SHP77 (cell line): ENCODE results near the gene PCSK4.
"Not testable (repeated sequence)": the region's sequence is repeated elsewhere in the genome, so short reads cannot be mapped to it uniquely, and the experiment has no call there.

Experiments
- DNase-seq, 2 experiments: peaks; one replicate each; lab custom pipeline; 2025; lab: John Stamatoyannopoulos, UW

Gene PCSK4

DNA sequence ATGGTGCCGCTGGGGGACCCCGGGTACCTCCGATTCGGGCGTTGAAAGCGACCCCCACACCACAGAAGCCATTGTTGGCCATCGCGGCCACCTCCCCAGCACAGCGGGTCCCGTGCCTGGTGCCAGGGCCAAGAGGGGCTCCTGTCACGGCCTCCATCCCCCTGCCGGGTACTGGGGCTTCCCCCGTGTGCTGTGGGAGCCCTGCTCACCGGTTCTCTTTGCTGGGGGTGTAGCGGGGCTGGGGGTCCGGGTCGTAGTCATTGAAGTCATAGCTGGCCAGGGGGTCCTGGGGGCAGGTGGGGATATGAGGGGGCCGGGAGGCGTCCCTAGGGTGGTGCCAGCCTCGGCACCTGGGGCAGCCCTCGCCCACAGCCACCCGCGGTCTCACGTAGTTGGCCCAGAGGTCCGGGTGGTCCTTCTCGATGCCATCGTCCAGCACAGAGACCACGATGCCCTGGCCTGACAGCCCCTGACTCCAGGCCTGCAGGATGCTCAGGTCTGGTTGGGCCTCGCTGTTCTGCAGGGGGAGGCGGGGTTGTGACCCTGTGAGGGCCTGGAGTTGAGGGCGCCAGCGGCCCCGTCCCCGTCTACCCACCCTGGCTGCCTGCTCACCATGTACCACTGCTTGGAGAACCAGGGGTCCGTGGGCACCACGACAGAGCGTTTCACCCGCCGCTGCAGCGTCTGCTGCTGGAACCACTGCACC is 2.4 kb downstream of the PCSK4 start:
- no peak for DNase-seq

DNA sequence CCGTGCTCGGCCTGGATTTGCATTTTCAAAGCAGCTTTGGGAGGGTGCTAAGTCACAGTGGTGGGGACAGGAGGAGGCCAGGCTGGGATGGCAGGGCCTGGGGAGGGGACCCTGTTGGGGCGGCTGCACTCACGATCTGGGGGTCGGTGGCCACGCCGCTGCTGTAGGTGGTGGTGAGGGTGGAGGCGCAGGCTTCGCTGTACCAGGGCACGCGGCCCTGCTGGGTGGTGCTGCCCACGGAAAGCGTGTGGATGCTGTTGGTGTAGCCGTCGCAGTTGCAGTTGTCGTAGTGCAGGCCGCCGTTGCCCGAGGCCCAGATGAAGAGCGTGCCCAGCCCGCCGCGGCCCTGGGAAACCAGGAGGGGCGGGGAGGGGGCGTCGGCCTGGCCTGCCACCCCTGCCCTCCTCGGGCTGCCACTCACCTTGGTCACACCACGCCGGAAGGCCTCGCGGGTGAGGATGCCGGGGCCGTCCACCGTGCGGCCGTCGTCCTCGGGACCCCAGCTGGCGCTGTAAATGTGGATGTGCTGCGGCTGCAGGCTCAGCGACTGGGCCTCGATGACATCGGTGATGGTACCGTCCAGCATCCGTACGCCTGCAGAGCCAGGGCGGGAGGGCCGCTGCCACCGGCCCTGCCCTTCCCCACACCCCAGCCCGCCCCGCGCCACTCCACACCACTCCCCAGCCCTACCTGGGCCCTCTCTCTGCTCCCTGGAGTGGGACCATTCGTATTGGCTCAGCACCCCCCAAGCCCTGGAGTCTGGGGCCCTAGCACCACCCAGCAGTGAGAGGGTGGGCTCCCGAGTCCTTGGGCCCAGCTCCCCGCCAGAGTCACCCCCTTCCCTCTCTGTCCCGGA is 3.2 kb downstream of the PCSK4 start:
- DNase-seq = no peak

DNA sequence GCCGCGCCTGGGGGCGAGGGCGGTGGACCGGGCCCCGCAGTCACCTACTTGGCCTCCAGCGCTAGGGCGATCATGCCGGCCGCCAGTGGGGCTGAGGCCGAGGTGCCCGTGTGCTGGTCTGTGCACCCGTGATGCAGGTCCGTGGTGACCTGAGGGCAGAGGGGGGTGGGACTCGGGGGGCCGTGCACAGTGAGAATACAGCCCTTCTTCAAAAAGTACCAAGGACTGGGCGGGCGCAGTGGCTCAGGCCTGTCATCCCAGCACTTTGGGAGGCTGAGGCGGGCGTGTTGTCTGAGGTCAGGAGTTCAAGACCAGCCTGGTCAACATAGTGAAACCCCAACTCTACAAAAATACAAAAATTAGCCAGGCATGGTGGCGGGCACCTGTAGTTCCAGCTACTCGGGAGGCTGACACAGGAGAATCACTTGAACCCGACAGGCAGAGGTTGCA is 6.1 kb downstream of the PCSK4 start:
- no peak for DNase-seq

DNA sequence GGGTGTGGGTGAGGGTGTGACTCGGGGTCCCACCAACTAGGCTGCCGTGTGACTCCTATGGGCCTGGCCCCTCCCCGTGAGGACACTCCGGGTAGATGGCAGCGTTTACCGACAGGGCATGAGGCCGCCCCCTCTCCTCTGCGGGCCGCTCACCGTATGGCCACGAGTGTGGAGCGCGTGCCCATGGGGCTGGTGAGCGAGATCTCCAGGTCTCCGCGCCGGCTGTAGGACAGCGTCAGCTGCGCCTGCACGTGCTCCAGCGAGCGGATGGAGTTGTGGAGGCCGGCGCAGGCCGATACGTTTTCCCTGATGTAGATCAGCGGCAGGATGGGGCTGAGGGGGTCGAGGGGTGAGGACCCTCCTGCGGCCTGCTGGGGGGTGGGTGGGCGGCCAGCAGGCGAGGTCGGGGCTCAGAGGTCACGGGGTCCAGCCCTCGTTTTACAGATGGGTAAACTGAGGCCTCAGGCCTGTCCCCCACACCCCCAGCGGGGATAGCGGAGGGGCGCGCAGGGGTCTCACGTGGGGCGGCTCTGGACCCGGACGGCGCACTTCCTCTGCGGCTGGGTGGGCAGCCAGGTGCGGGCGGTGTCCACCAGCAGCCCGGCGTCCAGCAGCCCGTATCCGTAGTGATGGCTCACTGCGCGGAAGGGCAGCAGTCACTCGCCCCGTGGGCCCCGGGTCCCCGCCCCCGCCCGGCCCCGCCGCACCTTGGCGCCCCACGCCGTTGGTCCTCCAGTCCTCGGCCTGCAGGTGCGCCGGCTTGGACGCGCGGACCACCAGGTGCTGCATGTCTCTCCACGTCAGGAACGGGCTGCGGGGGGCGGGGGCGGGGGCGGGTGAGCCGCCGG is 6.8 kb downstream of the PCSK4 start:
- no peak for DNase-seq

DNA sequence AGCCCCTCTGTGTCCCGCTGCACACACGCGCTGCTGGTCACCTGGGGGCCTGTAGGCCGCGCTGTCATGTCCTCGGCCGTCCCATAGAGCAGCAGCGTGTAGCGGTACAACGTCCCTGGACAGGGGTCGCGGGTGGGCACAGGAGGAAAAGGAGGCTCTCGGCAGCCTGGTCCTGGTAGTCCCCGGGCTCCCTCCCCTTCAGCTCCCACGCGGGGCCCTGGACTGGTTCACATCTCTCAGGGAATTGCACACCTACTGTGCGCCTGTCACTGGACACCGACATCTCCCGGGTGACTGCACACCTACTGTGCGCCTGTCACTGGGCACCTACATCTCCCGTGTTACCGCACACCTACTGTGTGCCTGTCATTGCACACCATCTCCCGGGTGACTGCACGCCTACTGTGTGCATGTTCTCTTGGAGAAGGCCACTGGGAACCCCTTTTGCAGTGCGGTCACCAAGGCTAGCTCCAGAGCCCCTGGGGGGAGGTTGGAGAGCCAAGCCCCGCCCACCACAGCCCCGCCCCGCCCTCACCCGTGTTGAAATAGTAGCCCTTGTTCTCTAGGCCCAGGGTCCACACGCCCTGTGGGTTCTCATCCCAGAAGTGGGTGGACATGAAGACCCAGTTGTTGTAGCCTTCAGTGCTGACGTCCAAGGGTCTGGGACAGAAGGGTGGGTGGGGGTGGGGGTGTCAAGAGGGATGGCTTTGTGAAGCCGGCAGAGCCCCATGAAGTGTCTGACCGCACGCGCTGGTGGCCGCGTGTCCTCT is 7.6 kb downstream of the PCSK4 start:
- DNase-seq = no peak

DNA sequence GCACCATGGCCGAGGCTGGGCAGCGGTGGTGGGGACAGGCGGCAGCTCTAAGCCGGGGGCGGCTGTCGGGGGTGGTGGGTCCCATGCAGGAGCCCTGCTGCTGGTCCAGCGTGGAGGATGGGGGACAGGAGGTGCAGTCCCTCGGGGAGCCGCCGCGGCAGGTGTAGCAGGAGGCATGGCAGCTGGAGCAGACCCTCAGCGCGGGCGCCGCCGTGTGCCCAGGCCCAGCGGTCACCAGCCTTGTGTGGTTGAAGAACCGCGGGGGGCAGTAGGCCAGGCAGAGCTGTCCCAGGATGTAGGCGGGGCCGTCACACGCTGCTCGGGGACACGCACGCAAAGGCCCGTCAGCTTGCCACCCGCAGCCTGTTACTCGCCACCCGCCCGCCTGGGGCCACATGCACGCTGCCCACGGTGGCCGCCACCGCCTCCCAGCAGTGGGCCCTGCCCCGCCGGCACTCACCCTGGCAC is 8.2 kb downstream of the PCSK4 start:
- DNase-seq = no peak

DNA sequence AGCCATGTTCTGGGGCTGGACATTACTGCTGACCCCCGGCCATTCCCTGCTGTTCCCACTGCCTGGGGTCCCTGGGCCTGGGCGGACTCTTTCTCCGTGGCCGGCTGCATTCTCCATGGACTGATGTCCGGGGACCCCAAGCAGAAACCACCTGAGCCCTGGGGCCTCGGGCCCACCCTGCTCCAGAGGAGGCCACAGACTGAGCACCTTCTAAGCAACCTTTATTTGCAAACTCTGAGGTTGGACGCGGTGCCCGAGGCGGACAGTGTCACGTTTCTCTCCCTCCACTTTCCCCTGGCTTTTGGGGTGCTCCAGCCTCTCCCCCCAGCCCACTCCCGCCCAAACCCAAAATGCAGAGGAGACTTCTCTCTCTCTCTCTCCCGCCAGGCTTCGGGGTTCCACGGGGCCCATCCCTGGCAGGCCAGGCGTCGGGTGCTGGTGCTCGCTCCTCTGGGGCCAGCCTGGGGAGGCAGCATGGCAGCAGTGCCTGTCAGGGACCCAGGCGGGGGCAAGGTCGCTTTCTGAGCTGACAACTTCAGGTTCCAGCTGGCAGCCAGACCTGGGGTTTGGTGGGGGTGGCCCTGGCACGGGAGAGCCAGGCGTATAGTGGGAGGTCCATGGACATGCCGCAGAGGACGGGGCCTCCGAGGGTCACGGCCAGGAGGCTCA is 8.8 kb downstream of the PCSK4 start:
- DNase-seq = no peak

DNA sequence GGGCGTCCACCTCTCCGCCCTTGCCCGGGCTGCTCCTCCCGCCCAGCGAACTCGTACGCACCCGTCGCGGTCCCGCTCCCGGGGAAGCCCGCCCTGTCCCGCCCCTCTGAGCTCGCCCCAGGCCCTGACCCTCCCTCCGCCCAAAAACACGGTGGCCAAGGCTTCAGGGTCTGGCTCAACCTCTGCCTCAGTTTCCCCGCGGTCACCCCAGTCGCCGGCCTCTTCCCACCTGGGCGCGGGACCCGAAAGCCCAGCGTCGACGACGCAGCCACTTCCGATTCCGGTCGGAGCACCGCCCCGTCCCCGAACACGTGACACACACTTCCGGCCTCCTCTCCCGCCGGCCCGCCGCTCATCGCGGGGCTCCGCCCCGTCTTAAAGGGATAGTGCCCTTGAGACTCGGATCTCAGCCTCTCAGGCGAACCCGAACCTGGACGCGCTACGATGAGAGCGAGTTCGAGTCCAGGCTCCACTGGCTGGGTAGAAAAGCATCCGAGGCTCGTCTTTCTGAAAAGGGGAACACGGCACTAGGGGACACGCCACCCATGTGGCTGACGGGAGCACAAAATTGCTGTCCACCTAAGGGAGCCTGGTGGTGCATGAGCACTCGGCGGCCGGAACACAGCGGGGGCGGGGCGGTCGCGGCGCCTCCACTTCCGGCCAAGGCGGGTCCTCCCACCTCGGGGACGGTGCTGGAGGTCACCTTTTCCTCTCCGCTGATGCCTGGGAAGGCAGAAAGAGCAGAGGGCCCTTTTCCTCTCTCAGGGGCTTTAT is 11.0 kb downstream of the PCSK4 start, which contains the start of gene C19orf25:
C19orf25 (minus strand) TSS at position 282 of the 774 bp plus-strand sequence. CDS start 312 bp downstream, outside the sequence.
- peak; percentile 88 to 91 for DNase-seq

DNA sequence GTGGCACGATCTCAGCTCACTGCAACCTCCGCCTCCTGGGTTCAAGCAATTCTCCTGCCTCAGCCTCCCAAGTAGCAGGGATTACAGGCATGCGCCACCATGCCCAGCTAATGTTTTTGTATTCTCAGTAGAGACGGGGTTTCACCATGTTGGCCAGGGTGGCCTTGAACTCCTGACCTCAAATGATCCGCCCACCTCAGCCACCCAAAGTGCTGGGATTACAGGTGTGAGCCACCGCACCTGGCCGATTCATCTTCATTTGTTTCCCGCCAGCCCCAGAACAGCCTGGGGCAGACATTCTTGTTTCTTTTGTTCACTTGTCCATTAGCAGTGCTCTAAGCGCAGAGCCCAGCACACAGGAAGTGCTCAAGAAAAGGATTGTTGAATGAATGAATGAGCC is 13.1 kb downstream of the PCSK4 start:
- not testable (repeated sequence) for DNase-seq

DNA sequence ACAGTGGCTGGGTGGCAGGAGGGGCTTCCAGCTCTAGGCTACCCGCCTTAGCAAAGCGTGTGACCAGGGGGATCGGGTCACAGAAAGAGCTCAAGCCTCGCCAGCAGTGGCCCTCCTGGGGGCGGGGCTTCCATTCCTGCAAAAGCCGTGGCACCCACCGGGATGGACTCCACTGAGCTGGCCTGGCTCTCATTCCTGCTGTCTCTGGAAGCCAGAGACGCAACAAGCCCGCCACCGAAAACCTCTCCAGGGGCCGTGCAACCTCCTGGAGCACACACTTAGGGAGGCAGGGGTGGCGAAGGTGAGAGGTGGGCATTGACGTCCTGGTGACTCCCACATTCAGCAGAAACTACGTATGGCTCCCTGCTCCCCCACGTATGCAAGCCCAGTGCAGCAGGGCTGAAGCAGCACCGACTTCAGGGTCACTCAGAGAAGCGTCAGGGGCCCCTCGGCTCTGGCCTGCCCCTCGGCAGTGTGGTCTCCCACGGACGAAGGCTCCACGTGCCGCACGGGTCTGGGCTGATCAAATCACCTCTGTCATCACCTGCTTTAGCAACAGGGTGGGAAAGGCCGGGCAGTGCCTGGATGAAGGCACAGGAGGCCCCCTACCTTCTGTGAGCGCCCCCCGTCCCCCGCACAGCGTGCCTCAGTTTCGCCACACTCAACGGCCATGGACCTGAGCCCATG is 14.3 kb downstream of the PCSK4 start:
- no peak for DNase-seq

DNA sequence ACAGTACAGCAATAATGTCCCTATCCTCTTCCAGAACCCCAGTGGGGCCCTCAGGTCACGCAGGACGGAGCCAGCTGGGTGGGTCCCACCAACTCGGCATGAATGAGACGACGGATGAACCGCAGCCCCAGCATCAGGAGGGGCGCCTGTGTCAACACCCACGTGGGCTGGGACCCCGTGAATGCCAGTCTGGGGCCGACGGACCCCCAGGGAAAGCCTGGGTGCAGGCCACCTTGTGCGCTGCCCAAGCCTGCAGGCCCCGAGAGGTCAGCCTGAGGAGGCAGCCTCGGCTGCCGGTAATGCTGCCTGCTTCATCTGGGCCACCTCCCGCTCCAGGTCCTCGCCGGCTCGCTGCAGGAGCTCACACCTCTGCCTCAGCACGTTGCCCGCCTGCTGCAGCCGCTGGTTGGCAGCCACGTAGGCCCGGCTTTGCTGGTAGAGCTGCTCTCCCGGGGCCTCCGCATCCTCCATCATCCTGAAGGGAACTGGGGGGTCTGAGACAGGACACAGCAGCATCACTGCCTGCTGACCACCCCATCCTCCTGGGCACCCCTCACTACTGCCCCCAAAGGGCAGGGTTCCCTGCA is 15.3 kb downstream of the PCSK4 start:
- DNase-seq = no peak

DNA sequence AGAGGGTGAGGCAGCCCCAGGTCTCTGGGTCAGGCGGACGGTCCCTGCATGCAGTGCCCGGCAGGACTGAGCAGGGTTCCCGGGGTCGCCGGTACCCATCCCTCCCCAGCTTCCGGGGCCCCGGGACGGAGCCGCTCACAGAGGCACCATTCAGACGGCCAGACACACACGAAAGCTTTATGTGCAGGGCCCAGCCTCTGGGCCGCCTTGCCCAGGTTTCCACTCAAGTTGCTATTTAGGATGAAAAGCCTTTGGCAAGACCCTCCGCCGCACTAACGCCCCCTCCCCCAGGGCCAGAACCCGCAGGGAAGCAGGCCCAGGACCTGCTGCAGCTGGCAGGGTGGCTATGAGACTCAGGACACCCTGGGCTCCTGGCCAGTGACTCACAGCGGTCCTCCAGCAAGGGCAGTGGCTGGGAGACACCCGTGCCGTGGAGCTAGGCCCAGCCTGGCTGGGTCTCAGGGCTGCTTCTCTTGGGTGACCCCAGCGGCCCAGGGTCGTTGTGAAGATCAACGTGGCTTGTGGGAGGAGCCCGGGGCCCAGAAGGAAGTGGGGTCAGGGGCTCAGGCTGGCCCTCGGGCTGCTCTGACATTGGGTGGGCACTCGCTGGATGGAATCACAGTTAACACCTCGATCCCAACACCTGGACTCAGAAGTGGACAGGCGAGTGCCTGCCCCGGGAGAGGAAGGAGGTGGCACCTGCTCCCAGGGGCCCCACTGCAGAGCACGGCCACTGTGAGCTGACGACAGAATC is 16.0 kb downstream of the PCSK4 start:
- no peak for DNase-seq

DNA sequence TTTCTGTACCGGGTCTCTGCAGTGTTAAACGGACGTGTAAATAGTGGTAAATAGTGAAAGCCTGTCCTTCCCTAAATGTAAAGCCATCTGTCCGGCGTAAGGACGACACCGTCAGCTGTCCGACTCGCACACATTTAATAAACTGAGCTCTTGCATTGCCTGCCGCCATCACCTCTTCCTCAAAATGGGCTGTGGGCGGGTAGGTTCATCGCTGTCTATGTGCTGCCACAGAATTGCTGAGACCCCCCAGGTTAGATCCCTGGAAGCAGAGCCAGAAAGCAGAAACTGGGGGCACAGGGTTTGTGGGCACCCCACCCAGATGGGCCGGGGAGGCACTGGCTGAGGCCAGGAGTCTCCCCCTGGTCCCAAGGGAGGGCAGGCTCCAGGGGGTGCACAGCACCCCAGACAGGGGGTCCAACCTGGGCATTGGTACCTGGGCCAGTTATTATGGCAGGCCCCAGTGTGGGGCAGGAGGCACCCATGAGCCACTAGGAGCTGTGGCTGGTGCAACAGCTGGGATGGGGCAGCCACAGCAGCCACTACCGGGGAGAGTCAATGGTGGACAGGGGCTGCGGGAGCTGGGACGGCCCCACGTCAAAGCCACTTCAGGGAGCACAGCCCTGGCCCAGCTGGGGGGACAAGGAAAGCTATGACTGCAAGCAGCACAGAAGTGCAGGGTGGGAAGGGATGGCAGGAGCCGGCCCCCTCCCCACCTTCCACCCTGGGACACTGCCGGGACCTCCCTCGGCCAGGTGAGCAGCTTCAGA is 16.9 kb downstream of the PCSK4 start:
- DNase-seq = no peak

DNA sequence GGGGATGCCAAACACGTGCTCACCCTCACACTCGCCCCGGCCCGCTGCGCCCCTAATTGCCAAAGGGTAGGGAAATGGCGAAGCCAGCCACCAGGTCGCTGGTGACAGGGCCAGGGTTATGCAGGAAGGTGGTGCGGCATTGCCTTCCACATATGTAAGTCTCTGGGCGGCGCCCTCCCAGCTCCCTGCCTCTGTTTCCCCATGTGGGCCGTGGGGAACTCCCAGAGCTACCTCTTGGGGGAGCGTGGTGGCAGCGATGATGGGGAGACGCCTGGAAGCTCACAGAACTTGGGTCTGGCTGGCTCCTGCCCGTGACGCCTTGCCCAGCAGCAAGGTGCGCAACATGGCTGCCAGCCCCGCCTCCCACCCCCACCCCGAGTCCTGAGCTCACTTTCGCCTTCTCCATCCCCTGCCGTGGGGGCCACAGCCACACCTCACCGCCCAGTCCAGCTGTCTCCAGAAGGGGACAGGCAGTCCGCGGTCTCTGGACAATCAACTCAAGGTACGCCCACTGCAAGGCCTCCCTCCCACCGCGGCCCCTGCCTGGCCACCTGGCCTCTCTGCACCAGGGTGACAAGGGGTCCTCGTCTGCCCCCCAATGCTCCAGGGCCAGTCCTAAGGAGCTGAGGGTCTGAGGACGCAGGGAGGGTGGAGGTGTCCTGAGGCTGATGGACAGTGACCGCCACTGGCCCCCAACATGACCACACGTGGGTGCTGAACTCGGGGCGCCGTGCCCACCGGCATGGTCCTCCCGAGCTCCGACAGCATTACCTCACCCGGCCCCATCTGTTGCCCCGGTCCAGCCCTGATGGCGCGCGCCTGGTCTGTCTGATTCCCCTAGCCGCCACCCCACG is 17.7 kb downstream of the PCSK4 start:
- DNase-seq = no peak

DNA sequence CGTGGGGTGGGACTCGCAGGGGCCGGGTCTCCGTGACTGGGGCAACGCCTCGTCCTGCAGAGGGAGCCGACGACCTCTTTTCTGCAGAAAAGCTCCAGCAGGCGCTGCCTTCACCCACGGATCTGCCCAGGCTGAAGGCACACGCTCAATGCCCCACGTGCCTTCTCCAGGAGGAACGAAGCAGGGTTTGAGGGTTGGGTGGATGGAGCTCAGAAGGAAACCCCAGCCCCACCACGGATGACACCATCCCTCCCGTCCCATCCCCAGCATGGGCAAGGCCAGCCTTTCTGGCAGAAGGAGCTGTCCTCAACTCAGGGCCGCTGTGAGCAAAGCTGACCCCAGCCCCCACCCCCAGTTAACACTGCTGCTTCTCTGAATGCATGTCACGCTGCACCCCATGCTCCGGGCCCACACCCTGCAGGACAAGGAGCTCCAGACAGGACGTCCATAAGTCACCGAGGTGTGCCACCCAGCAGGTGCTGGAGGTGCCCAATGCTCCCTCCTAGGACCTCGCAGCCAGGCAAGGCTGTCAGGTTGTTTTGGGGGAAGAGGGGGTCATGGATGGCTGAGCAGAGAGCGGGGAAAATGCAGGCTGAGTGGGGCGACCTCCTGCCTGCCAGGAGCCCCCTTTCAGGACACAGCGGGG is 18.5 kb downstream of the PCSK4 start:
- DNase-seq = no peak

DNA sequence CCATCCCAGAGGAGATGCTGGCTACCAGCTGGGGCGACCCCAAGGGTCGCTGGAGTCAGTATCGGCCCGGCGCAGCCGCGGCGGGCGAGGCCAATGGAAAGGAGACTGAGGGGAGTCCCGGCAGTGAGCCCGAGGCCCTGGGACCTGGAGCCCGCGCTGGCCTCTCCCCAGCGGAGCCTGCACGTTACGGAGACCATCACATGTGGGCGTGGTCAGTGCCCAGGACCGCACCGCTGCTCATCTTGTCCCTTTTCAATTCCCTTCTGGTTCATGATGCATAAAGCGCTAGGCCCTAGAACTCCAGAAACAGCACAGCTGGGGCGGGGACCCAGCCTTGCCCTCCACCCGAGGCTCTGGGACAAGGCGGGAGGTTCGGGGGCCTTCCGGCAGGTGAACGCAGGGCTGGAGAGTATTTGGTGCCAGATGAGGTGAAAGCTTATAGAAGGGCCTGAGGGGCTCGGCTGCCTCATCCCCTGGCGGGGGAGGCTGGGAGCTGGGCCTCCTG is 19.1 kb downstream of the PCSK4 start:
- DNase-seq = peak; percentile 60 to 66
